DOHH2 (cell line): ENCODE results near the gene AGBL4.

Source experiments
- H3F3A ChIP-seq: fragments of 200-600 bp; sonication (generic), shearing (Covaris generic); 2 replicates; pipeline ENCODE4 v1.6.0; 2016; ENCODE audit warnings: antibody characterized with exemption, mild to moderate bottlenecking; ENCODE audit not compliant: control insufficient read depth, insufficient read depth
- H3K27ac ChIP-seq: fragments of 200-600 bp; sonication (generic); 2 replicates; pipeline ENCODE4 v1.5.1; 2014; ENCODE audit warnings: low read depth, mild to moderate bottlenecking, low read length, moderate library complexity
- H3K27me3 ChIP-seq: fragments of 200-600 bp; sonication (generic); 2 replicates; pipeline ENCODE4 v1.6.1; 2014; ENCODE audit warnings: mild to moderate bottlenecking, low read length, mixed read lengths; ENCODE audit not compliant: control insufficient read depth
- H3K36me3 ChIP-seq: fragments of 200-600 bp; sonication (generic); 2 replicates; pipeline ENCODE4 v1.6.1; 2014; ENCODE audit warnings: mild to moderate bottlenecking, low read length, moderate library complexity, mixed read lengths; ENCODE audit not compliant: control insufficient read depth
- H3K4me1 ChIP-seq: fragments of 200-600 bp; sonication (generic); 2 replicates; pipeline ENCODE4 v1.6.1; 2014; ENCODE audit warnings: mild to moderate bottlenecking, low read length, mixed read lengths; ENCODE audit not compliant: control insufficient read depth
- H3K4me2 ChIP-seq: fragments of 200-600 bp; sonication (generic); 2 replicates; pipeline ENCODE4 v1.6.0; 2014; ENCODE audit warnings: mild to moderate bottlenecking, low read length, moderate library complexity
- H3K4me3 ChIP-seq: fragments of 200-600 bp; sonication (generic); 2 replicates; pipeline ENCODE4 v1.5.1; 2014; ENCODE audit warnings: mild to moderate bottlenecking, low read length, mixed read lengths
- H3K79me2 ChIP-seq: fragments of 200-600 bp; sonication (generic); 2 replicates; pipeline ENCODE4 v1.6.1; 2014; ENCODE audit warnings: mild to moderate bottlenecking, low read length, mixed read lengths; ENCODE audit not compliant: control insufficient read depth
- H3K9me2 ChIP-seq: fragments of 200-600 bp; sonication (generic); replicated peaks from 2 replicates; pipeline ENCODE4 v1.6.1; 2014; ENCODE audit warnings: mild to moderate bottlenecking, low read length, mixed read lengths; ENCODE audit not compliant: control insufficient read depth
- H3K9me3 ChIP-seq: fragments of 200-600 bp; sonication (generic); 2 replicates; pipeline ENCODE4 v1.6.1; 2014; ENCODE audit warnings: antibody characterized with exemption, low read length, mixed read lengths; ENCODE audit not compliant: control insufficient read depth, insufficient read depth
- H4K20me1 ChIP-seq: fragments of 200-600 bp; sonication (generic); 2 replicates; pipeline ENCODE4 v1.6.0; 2014; ENCODE audit warnings: low read depth, mild to moderate bottlenecking, antibody characterized with exemption, low read length, moderate library complexity; ENCODE audit not compliant: control insufficient read depth, insufficient read depth
- EZH2phosphoT487 ChIP-seq: fragments of 200-600 bp; sonication (generic); IDR thresholded peaks from 2 replicates; pipeline ENCODE4 v1.6.1; 2017; ENCODE audit warnings: borderline replicate concordance, mild to moderate bottlenecking, antibody characterized with exemption, low read length, moderate library complexity, mixed read lengths
- TF ChIP-seq, protein P1 (sequence below): fragments of 200-600 bp; sonication (generic); IDR thresholded peaks from one replicate; pipeline ENCODE4 v1.5.1; 2014; ENCODE audit warnings: antibody characterized with exemption, mild to moderate bottlenecking, low read depth, low read length; ENCODE audit not compliant: poor library complexity, severe bottlenecking

The AGBL4 gene

DNA sequence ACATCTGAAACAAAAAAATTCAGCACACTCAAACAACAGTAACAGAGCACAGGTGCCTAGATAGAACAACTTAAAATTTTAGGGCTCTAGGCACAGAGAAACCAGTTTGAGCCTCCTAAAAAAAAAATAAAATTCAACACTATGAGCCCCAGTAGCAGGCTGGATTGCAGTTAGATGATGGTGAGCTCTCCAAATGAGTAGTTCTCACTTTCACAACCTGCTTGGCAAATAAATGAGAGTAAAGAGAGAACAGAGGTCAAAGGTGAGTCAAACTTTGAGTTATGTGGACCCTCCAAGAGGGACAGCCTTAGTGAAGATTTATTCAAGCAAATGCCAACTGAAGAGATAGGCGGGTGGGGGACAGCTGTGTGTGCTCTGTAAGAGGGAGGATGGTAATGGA lies 1250.6 kb downstream of the AGBL4 start:
- Histone ChIP-seq H3K9me3 (no peaks in the 10 kb centered on the region), H3K4me3 (no peak overlapping the region), H3K79me2 (no peaks in the 10 kb centered on the region), H4K20me1 (no peaks in the 10 kb centered on the region), H3K4me1 (peaks cover 22% of the 10 kb centered on the region), H3K27ac (no peak overlapping the region), H3K27me3 (peaks cover 28% of the 10 kb centered on the region), H3K36me3 (no peaks in the 10 kb centered on the region), H3F3A (no peaks in the 10 kb centered on the region), H3K4me2 (no peak overlapping the region), H3K9me2 (no peaks in the 10 kb centered on the region)
- no peak for TF ChIP-seq EZH2phosphoT487
- TF ChIP-seq, protein P1, sequence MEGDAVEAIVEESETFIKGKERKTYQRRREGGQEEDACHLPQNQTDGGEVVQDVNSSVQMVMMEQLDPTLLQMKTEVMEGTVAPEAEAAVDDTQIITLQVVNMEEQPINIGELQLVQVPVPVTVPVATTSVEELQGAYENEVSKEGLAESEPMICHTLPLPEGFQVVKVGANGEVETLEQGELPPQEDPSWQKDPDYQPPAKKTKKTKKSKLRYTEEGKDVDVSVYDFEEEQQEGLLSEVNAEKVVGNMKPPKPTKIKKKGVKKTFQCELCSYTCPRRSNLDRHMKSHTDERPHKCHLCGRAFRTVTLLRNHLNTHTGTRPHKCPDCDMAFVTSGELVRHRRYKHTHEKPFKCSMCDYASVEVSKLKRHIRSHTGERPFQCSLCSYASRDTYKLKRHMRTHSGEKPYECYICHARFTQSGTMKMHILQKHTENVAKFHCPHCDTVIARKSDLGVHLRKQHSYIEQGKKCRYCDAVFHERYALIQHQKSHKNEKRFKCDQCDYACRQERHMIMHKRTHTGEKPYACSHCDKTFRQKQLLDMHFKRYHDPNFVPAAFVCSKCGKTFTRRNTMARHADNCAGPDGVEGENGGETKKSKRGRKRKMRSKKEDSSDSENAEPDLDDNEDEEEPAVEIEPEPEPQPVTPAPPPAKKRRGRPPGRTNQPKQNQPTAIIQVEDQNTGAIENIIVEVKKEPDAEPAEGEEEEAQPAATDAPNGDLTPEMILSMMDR, result no peak

- H3K27me3 ChIP-seq, result peaks cover 23% of the 10 kb centered on the region
- no peak overlapping the region for H3K27ac ChIP-seq
- no peaks in the 10 kb centered on the region for H3K79me2 ChIP-seq
- peaks cover 25% of the 10 kb centered on the region for H3K4me1 ChIP-seq
- H3K36me3 ChIP-seq, result no peaks in the 10 kb centered on the region
- H4K20me1 ChIP-seq, result no peaks in the 10 kb centered on the region
- H3K4me2 ChIP-seq, result no peak overlapping the region
- TF ChIP-seq, protein P1, result no peak
- TF ChIP-seq EZH2phosphoT487, result no peak
- H3F3A ChIP-seq, result no peaks in the 10 kb centered on the region
- H3K9me3 ChIP-seq, result no peaks in the 10 kb centered on the region
- H3K9me2 ChIP-seq, result no peaks in the 10 kb centered on the region
- H3K4me3 ChIP-seq, result no peak overlapping the region
These were observed 1251.5 kb downstream of the AGBL4 start for GRCh38 chr1:48772211-48772610.

DNA sequence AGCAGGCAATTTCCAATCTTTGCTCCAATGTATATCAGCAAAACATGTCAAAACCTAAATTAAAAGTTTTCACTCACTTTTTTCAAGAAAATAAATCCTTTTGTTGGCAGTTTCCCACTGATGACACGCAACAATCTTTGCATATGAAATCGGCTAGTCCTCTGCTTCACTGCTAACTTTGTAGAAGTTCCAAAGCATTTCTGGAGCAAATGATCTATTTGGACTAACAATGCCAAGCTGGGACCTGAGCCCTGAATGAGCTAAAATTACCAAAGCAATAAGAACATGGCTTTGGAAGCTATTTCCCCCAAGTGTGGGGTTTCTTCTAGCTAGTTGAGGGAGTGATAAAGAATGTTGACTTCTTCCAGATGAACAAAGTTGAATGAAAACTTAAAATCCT lies 1252.2 kb downstream of the AGBL4 start:
- Histone ChIP-seq H3K9me2 (no peaks in the 10 kb centered on the region), H3K27me3 (peaks cover 23% of the 10 kb centered on the region), H3K4me1 (peaks cover 25% of the 10 kb centered on the region), H3K9me3 (no peaks in the 10 kb centered on the region), H3K4me3 (no peak overlapping the region), H3K27ac (no peak overlapping the region), H3K36me3 (no peaks in the 10 kb centered on the region), H3K79me2 (no peaks in the 10 kb centered on the region), H3F3A (no peaks in the 10 kb centered on the region), H3K4me2 (no peak overlapping the region), H4K20me1 (no peaks in the 10 kb centered on the region)
- TF ChIP-seq, protein P1, result no peak
- TF ChIP-seq EZH2phosphoT487, result no peak
